GM18505 (cell line): ENCODE data around the gene PMVK.
"Not testable (repeated sequence)": the region's sequence is repeated elsewhere in the genome, so short reads cannot be mapped to it uniquely, and the experiment has no call there.

Experiments used
- ATAC-seq: cut with Tn5 transposase; IDR thresholded peaks from one replicate; pipeline ENCODE4 v1.9.1; 2021; ENCODE audit not compliant: unreplicated experiment
- POLR2A ChIP-seq: IDR thresholded peaks from 4 replicates; pipeline ENCODE4 v1.6.1; 2011; ENCODE audit warnings: borderline replicate concordance; ENCODE audit not compliant: insufficient read depth, insufficient read length; ENCODE audit errors: extremely low read depth

PMVK gene

DNA sequence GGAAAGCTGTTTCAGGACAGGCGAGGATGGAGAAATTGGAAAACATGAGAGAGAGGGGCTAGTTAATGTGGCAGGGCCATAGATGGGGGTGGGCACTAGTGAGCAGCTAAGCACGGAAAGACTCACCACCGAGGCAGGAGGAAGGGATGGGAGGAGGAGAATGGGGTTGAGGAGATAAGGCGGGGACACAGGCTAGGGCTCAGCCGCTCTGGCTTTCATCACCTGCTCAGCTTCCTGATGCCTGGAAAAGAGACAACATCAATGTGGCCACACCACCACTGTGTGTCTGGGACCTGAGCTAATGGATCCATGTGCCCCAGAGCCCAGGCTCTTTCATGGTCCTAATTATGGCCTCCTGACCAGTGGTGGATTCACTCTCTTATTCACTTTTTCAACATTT, 27.6 kb downstream of the PMVK start:
- no peak for ATAC-seq
- TF ChIP-seq POLR2A: no peak

DNA sequence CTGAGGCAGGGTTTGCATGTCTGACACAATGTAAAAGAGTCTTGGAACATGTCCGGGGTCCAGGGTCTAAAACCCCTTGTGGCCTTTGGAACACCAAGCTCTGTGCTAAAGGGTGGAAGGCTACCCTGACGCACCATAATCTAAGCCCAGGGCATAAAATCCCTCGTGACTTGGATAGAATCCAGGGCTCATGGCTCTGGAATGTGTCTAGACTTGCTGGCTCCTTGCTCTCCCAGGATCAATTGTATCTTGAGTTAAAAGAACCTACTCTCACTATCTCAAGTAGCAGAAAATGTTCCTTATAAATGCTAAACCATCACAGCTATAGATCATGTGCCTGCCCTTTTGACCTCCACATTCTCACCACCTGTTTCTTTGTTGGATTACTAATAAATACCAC, 28.4 kb downstream of the PMVK start:
- not testable (repeated sequence) for ATAC-seq

DNA sequence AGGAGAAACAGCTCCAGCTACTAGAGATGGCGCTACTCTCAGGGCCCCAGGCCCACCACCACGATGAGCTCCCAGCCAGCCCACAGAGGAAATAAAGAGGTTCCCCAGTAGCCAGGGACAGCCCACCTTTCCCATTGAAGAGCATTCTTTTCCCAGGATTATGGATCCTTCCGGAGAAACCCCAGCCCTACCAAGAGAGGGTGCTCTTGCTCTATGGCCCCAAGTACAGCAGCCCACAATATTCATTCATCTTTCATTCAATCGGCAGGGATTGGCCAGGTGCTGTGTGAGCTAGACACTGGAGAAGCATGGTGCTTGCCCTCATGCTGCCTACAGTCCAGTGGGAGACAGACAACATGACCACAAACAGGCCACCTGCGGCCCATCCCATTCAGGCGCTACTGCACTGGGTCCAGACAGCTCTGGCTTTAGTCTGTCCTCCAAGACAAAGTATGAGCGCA, 29.9 kb downstream of the PMVK start:
- TF ChIP-seq POLR2A: no peak
- no peak for ATAC-seq

GRCh38 chr1:154902938-154903566, 33.5 kb downstream of the PMVK start:
- TF ChIP-seq POLR2A: no peak
- ATAC-seq: no peak

- no peak for TF ChIP-seq POLR2A
- no peak for ATAC-seq
Observed at GRCh38 chr1:154901591-154901990, 34.9 kb downstream of the PMVK start.

- ATAC-seq: no peak
- no peak for TF ChIP-seq POLR2A
Observed at GRCh38 chr1:154899041-154899440, 37.5 kb downstream of the PMVK start.

DNA sequence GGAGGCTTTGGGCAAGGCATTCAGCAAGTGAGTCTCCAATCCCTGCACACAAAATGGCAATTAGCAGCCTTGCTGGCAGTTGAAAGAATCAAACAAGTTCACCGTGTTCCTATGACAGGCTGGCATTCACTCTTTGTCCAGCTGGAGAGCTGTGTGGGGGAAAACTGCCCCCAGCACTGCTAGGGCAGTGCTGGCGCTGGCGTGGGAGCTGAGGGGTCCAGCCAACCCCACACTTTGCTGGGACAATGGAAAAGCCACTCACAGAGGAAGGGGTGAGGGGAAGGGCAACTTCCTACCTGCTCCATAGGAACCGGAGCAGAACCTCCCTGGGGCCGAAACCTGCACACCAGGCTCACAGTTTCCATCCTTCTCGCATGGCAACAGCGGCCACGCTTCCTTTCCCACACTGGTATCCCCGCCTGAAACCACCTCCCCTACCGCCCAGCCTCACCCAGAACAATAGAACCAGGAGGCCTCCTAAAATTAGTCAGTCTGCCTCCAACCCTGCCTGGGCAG, 39.7 kb downstream of the PMVK start:
- ATAC-seq: no peak
- no peak for TF ChIP-seq POLR2A

- no peak for TF ChIP-seq POLR2A
- ATAC-seq: no peak
Observed at GRCh38 chr1:154895798-154896197, 40.7 kb downstream of the PMVK start.

GRCh38 chr1:154891452-154891851, 45.1 kb downstream of the PMVK start:
- no peak for TF ChIP-seq POLR2A
- no peak for ATAC-seq

- no peak for ATAC-seq
- no peak for TF ChIP-seq POLR2A
Observed at GRCh38 chr1:154888757-154889156, 47.8 kb downstream of the PMVK start.

DNA sequence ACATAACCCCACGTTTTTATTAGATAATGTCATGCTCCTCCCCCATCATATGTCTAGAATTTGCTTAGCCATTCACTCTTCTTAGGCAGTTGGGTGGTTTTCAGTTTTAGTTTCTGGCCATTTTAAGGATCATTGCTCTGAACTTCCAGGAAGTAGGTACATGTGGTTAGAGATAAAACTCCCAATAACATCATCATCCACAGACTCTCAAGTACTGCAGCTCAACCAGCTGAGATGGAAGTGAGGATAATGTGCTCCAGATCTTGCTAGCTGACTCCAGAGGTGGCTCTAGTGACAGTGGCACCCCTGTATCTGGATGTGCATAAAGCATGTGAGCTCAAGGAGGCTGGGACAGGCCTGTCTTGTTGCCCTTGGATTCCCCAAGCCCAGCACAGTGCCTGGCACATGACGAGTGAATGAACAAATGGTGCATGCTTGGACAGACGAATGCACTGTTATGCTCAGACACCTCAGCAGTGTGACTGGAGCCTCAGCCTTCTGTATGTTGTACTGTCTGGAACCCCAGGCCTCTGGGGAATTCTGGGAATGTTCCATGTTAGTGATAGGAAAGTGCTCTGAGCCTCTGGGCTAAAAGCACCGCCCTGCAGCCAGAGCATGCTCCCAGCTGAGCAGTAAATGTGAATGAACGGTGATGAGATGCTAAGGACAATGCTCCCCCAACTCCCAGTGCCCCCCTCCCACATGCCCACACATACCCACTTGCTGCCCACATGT, 50.1 kb downstream of the PMVK start:
- TF ChIP-seq POLR2A: no peak
- no peak for ATAC-seq

- TF ChIP-seq POLR2A: no peak
- ATAC-seq: no peak
Observed at GRCh38 chr1:154884869-154885701, 51.4 kb downstream of the PMVK start.
